SJSA1 (cell line): ENCODE results near the gene DDX10. TPM values are rescaled to one million over a fixed set of nuclear protein-coding genes. Genes with fewer than 3 reads are reported as not detected.

Experiments
- total RNA-seq: library from RNA; depleted of rRNA; stranded (reverse); fragments of >200 nt; shearing (Covaris generic); gene quantifications from 2 replicates; pipeline ENCODE4 v1.2.3, GENCODE V29; 2014; rRNA removed

DDX10 gene
- total RNA-seq, 1 experiment from 2014 or later = 21.9 TPM

Other genes with a start within 250 kb of the DDX10 start
- 3.4 TPM in 1 of 2 replicates, not detected in the other for gene C11orf65, start 197.5 kb upstream of the DDX10 start, total RNA-seq
- 26.9 and 37.2 TPM in 2 replicates for gene POGLUT3, start 166.7 kb upstream of the DDX10 start, total RNA-seq
- 0.05 TPM in 1 of 2 replicates, not detected in the other for gene EXPH5, start 71.3 kb upstream of the DDX10 start, total RNA-seq